SH-SY5Y (cell line): ENCODE results near the gene CCDC186.

ENCODE experiments used
- GATA2 ChIP-seq: IDR thresholded peaks from 2 replicates; pipeline ENCODE4 v1.6.1; 2011; ENCODE audit warnings: mild to moderate bottlenecking, low read depth, low read length
- GATA3 ChIP-seq: IDR thresholded peaks from 2 replicates; pipeline ENCODE4 v1.6.1; 2011; ENCODE audit warnings: low read depth, mild to moderate bottlenecking, low read length, moderate library complexity

Gene CCDC186

GRCh38 chr10:114103284-114103683, 70.7 kb downstream of the CCDC186 start:
- TF ChIP-seq GATA2 (no peak), GATA3 (no peak)

DNA sequence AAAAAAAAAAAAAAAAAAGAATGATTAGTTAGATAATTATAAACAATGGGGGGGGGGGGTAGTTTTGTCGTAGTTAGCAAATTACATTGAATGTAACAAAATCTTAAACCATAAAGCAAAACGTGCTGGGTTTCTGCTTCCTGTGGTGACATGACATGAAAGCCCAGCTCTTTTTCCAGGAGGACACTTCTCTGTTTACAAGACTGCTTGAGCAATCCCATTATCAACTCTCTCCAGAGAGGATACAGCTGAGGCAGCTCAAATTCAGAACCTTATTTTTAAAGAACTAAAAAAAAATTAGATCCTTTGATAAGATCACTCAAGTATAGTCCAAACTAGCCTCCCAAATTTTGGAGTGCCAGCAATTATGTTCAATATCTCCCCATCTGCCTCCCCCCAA, 71.7 kb downstream of the CCDC186 start:
- no peak for TF ChIP-seq GATA3
- TF ChIP-seq GATA2 = no peak

DNA sequence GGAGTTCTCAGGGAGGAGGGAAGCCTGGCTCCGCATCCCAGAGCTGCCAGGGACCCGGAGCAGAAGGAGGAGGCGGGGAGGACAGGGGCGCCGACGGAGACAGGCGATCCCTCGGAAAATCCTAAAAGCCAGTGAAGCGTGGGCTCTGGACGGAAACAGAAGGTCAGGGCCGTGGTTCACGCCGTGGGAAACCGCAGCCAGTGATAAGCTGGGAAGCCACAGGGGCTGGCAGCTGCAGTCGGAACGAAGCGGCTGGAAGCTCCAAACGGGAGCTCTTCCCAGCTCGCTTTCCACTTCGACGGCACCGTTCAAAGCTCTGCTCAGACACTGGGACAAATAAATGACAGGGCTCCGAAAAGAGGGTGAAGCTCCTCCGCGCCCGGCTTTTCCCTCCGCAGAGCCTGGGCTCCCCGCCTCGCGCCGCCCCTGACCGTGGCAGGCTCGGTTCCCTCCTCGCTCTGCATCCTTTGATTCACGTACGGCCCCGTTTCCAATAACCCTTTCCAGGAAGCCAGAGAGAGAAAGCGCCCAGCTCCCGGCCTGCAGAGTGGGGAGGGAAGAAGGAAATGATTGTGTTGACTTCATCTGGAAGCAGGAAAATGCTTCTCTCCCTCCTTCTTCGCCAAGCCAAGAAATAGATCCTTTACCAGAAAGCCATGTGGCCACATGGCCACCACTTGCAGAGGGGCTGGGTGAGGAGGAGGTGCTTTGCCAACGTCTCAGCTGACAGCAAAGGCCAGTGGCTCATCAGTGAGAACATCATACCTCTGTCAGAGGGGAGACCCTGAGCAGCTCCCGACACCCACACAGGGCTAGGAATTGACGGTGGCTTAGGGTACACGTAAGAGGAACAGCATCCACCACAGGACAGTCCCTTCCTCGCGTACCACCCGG, 72.9 kb downstream of the CCDC186 start:
- TF ChIP-seq GATA2 (no peak), GATA3 (no peak)

DNA sequence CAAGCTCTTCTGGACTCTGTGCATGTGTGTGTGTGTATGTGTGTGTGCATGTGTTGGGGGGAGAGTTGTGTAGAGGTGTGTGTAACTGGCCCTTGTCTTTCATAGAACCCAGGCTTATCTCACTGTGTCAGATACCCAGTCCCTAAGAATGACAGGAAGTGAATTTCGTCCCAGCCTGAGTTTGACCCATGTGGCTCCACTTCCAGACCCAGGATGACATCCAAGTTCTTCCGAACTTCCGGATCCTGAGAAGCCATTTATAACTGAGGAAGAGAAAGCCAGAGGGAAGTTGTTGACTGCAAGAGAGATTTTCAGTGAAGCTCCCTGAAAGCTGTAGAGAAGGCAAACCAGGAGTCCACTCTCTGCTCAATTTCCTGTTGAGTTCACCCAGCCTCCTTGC, 77.1 kb downstream of the CCDC186 start:
- no peak for TF ChIP-seq GATA2
- TF ChIP-seq GATA3 = no peak

- TF ChIP-seq GATA3 (no peak), GATA2 (no peak)
These were observed 78.3 kb downstream of the CCDC186 start for GRCh38 chr10:114095559-114096337.

GRCh38 chr10:114094795-114095194, 79.2 kb downstream of the CCDC186 start:
- TF ChIP-seq GATA3 (no peak), GATA2 (no peak)

- TF ChIP-seq GATA2 (no peak), GATA3 (no peak)
These were observed 86.3 kb downstream of the CCDC186 start for GRCh38 chr10:114087655-114088054.

- TF ChIP-seq GATA2 = no peak
- no peak for TF ChIP-seq GATA3
These were observed 86.7 kb downstream of the CCDC186 start for GRCh38 chr10:114087255-114087654.

DNA sequence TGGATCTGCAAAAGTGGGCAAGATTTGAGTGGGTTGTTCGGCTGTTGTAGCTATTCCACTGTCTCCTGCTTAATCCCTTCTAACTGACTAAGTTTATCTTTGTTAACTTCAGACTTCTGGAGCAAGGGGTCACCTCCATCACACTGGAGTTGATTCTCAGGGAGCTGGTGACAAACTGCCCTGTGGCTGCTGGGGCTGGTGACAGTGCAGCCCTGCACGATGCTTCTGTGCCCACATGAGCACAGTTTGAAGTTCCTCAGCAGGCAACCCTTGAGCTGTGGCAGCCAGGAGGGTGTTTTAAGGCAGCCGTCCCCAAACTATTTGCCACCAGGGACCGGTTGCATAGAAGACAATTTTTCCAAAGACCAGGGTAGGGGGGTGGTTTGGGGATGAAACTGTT, 89.8 kb downstream of the CCDC186 start:
- TF ChIP-seq GATA2 (no peak), GATA3 (no peak)

DNA sequence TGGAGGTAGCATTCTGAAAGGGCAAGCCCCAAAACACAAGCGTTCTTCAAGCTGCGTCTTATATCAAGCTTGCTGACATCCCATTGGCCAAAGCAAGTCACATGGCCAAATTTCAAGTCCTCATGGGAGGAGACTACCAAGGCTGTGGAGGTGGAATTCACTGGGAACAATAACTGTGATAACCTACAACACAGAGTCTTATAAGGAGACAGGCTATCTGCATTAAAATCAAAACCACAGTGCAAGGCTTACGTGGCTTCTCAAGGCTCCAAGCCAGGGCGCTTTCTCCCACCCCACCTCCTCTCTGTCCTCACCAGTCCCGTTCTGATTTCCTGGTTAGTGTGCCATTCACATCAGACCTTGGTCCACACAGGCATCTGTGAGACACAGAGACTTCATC, 91.0 kb downstream of the CCDC186 start:
- TF ChIP-seq GATA3 = no peak
- no peak for TF ChIP-seq GATA2

- TF ChIP-seq GATA2 (no peak), GATA3 (no peak)
These were observed 92.0 kb downstream of the CCDC186 start for GRCh38 chr10:114081911-114082583.

GRCh38 chr10:114079421-114079820, 94.6 kb downstream of the CCDC186 start:
- TF ChIP-seq GATA2 (no peak), GATA3 (no peak)

GRCh38 chr10:114078346-114078745, 95.7 kb downstream of the CCDC186 start:
- TF ChIP-seq GATA2 (no peak), GATA3 (no peak)

GRCh38 chr10:114077815-114078219, 96.2 kb downstream of the CCDC186 start:
- TF ChIP-seq GATA2 = no peak
- TF ChIP-seq GATA3 = no peak

- no peak for TF ChIP-seq GATA2
These were observed 96.7 kb downstream of the CCDC186 start for GRCh38 chr10:114077347-114077746.

DNA sequence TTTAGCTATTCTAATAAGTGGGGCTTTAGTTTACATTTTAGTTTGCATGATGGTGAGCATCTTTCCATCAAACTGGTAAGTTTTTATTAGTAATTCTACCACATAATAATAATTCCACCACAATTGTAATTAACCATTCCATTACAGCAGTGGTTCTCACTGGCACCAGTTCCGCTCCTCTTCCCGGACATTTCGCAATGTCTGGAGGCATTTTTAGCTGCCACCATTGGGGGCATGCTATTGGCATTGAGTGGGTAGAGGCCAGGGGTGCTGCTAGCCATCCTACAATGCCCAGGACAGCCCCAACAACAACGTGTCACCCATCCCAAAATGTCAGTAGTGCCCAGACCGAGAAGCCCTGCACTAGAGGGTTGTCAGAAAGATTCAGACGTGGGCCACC, 98.9 kb downstream of the CCDC186 start:
- no peak for TF ChIP-seq GATA2
- no peak for TF ChIP-seq GATA3
